ENCODE results near the gene MS4A15. TPM values are rescaled to one million over a fixed set of nuclear protein-coding genes. Genes with fewer than 3 reads are reported as not detected.

MS4A15 gene
- total and polyA plus RNA-seq, 9 of the 15 experiments (the other 6 are each of a cell fraction or from before 2014, with no cell fraction given) = not detected

DNA sequence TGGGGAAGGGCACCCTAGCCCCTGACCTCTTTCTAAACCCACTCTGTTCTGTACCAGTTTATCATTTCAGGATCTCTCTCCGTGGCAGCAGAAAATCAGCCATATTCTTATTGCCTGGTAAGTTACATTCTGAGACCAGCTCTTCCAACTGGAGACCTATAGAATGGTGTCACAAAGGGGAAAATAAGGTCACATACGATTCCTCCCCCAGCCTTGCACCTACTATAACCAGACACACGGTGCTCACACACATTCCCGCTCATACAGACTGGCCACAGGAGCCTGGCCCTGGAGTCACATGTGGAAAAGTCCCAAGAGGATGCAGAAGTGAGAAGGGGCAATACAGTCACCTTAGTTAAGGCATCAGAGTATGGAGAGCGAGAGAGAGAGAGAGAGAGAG lies 49.7 kb upstream of the MS4A15 start:
- 4% methylated on average over 5 of the region's 5 CpGs for WGBS (ENCODE audit: insufficient coverage, low coverage, missing lambda C conversion rate)
- in situ Hi-C loops (cut with MboI) = no loop called here
- ChIA-PET CTCF (ENCODE audit: low intra/inter-chr PET ratio) (no interaction called here), POLR2A (interaction anchor here (0.5 to 0.9 kb wide), 3 partner anchors 16 to 19 kb away, joined by 3 to 4 read pairs (median 4); no protein-coding TSS in a partner anchor)
- no peak for TF ChIP-seq TARDBP (IDR thresholded peaks at IDR 0.05)
- TF ChIP-seq ZNF707 (CRISPR knock-in tag; conservative IDR thresholded peaks at IDR 0.05) = no peak
- TF ChIP-seq TEAD4 (IDR thresholded peaks at IDR 0.05; ENCODE audit: low read length) = no peak
- no peak for TF ChIP-seq TEAD4 (CRISPR knock-in tag; IDR thresholded peaks at IDR 0.05; ENCODE audit: borderline replicate concordance)
- no peak for TF ChIP-seq MXI1 (IDR thresholded peaks at IDR 0.05; ENCODE audit: low read depth, low read length)
- TF ChIP-seq, protein P1, sequence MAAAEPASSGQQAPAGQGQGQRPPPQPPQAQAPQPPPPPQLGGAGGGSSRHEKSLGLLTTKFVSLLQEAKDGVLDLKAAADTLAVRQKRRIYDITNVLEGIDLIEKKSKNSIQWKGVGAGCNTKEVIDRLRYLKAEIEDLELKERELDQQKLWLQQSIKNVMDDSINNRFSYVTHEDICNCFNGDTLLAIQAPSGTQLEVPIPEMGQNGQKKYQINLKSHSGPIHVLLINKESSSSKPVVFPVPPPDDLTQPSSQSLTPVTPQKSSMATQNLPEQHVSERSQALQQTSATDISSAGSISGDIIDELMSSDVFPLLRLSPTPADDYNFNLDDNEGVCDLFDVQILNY (CRISPR knock-in tag; IDR thresholded peaks at IDR 0.05) = no peak
- no peak for TF ChIP-seq NR2C1 (IDR thresholded peaks at IDR 0.05)
- TF ChIP-seq NR2C1 (tag; IDR thresholded peaks at IDR 0.05) = no peak
- TF ChIP-seq, protein P2, sequence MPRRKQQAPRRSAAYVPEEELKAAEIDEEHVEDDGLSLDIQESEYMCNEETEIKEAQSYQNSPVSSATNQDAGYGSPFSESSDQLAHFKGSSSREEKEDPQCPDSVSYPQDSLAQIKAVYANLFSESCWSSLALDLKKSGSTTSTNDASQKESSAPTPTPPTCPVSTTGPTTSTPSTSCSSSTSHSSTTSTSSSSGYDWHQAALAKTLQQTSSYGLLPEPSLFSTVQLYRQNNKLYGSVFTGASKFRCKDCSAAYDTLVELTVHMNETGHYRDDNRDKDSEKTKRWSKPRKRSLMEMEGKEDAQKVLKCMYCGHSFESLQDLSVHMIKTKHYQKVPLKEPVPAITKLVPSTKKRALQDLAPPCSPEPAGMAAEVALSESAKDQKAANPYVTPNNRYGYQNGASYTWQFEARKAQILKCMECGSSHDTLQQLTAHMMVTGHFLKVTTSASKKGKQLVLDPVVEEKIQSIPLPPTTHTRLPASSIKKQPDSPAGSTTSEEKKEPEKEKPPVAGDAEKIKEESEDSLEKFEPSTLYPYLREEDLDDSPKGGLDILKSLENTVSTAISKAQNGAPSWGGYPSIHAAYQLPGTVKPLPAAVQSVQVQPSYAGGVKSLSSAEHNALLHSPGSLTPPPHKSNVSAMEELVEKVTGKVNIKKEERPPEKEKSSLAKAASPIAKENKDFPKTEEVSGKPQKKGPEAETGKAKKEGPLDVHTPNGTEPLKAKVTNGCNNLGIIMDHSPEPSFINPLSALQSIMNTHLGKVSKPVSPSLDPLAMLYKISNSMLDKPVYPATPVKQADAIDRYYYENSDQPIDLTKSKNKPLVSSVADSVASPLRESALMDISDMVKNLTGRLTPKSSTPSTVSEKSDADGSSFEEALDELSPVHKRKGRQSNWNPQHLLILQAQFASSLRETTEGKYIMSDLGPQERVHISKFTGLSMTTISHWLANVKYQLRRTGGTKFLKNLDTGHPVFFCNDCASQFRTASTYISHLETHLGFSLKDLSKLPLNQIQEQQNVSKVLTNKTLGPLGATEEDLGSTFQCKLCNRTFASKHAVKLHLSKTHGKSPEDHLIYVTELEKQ (CRISPR knock-in tag; IDR thresholded peaks at IDR 0.05) = no peak
- TF ChIP-seq U2AF2 (optimal IDR thresholded peaks at IDR 0.05; ENCODE audit: low read depth, low read length) = no peak
- TF ChIP-seq PURB (CRISPR knock-in tag; IDR thresholded peaks at IDR 0.05; ENCODE audit: low read depth) = no peak
- TF ChIP-seq, protein P3, sequence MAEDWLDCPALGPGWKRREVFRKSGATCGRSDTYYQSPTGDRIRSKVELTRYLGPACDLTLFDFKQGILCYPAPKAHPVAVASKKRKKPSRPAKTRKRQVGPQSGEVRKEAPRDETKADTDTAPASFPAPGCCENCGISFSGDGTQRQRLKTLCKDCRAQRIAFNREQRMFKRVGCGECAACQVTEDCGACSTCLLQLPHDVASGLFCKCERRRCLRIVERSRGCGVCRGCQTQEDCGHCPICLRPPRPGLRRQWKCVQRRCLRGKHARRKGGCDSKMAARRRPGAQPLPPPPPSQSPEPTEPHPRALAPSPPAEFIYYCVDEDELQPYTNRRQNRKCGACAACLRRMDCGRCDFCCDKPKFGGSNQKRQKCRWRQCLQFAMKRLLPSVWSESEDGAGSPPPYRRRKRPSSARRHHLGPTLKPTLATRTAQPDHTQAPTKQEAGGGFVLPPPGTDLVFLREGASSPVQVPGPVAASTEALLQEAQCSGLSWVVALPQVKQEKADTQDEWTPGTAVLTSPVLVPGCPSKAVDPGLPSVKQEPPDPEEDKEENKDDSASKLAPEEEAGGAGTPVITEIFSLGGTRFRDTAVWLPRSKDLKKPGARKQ (CRISPR knock-in tag; IDR thresholded peaks at IDR 0.05) = no peak
- no peak for TF ChIP-seq ZNF3 (CRISPR knock-in tag; IDR thresholded peaks at IDR 0.05)
- TF ChIP-seq U2AF1 (optimal IDR thresholded peaks at IDR 0.05; ENCODE audit: low read depth, low read length) = no peak
- no peak for TF ChIP-seq ZNF444 (CRISPR knock-in tag; IDR thresholded peaks at IDR 0.05)
- no peak for TF ChIP-seq HDAC6 (IDR thresholded peaks at IDR 0.05; ENCODE audit: low read depth, low read length)
- TF ChIP-seq, protein P4, sequence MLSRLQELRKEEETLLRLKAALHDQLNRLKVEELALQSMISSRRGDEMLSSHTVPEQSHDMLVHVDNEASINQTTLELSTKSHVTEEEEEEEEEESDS (CRISPR knock-in tag; IDR thresholded peaks at IDR 0.05) = no peak
- DNase-seq (ENCODE audit: extremely low read depth in 1 of 4, low spot score in 3 of 4) = no peak
- Histone ChIP-seq H3K9ac (ENCODE audit: insufficient read depth in 1 of 2, low read depth in 2 of 2, low read length in 2 of 2) (no peak overlapping the region), H3K36me3 (ENCODE audit: control insufficient read depth, insufficient read depth, low read length) (no peaks in the 10 kb centered on the region), H3K4me1 (replicated peaks in 1 of 2; ENCODE audit: control insufficient read depth in 2 of 2, insufficient read depth in 2 of 2, low read length in 2 of 2) (no peaks in the 10 kb centered on the region), H4K20me1 (replicated peaks; ENCODE audit: control insufficient read depth, insufficient read depth, low read length) (no peaks in the 10 kb centered on the region), H3K4me2 (ENCODE audit: insufficient read depth, low read length) (no peak overlapping the region), H3K79me2 (ENCODE audit: control insufficient read depth, insufficient read depth, low read length) (no peaks in the 10 kb centered on the region), H3K4me3 (no peak overlapping the region), H3K27ac (ENCODE audit: extremely low read depth, low read depth, low read length) (no peak overlapping the region), H2AFZ (ENCODE audit: low read depth, low read length) (no peak overlapping the region), H3K9me3 (replicated peaks; ENCODE audit: control insufficient read depth, insufficient read depth, low read depth, low read length) (no peaks in the 10 kb centered on the region), H3K27me3 (ENCODE audit: control insufficient read depth in 2 of 2, insufficient read depth in 2 of 2, low read length in 2 of 2) (peaks cover 0 to 16% of the 10 kb centered on the region in 2 experiments; a peak in 3 of 5 replicates), H3K9me1 (ENCODE audit: control insufficient read depth, insufficient read depth, low read length) (no peaks in the 10 kb centered on the region)
- intact Hi-C loops (cut with micrococcal nuclease) = no loop called here
- BruUV-seq (replicated peaks) = no TSS peak
- FAIRE-seq = no peak
- no peak for ATAC-seq

All from K562 (cell line).